ENCODE measurements around the gene KRT73.

Gene KRT73

DNA sequence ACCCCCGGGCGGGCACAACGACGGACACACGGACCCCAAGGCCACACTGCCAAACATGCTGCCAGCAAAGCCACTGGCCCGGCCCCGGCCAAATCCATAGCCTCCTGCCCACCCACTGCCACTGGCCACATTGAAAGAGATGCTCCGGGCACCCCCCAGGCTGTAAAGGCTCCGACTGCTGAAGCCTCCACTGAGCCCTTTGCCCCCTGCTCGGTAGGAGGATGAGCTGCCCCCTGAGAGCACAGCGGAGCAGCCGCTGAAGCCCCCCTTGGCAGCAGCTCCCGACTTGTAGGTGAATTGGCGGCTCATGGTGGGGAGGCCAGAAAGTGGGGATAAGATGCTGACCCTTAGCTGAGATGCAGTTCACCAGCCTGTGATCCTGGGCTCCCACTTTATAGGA lies at the start of gene KRT73:
TSS of gene KRT73 (minus strand) at position 344 of the 400 bp plus-strand sequence. CDS start at position 309, 35 bp downstream.
- DNase-seq: no peak

DNA sequence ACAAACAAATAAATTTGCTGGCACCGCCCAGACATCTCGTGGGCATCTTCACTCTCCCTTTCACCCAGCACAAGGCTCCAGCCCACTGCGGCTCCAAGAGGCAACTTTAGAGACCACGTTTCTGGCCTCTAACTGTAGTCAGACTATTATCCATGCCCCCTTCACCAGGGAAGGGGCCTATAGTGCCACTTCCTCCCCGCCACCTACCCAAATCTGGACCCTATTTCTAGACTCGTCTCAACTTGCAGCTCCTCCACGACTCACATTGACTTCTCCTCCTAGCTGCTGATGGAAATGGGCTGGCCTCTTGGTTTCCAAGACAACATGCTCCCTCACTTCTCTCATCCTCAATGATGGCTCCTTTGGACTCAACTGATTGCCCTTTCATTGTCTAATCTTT lies 49.6 kb upstream of the KRT73 start:
- DNase-seq: no peak

DNA sequence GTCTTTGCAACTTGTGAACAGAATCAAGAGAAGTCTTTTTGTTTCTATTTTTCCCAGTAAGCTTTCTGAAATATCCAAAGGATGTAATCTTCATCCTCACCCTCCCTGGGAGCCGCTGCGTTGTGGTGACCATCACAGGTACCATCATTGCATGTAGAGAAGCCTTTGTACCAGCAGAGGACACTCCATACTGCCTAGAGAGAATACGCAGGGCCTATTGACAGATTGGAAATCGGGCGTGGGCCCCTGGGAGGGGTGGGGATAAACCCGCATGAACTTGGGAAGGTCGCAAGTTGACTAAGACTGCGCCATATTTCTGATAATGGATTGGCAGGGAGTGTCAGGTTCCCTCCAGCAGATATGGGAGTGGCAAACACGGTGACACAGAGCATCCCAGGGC lies 49.1 kb upstream of the KRT73 start:
- DNase-seq: no peak

DNA sequence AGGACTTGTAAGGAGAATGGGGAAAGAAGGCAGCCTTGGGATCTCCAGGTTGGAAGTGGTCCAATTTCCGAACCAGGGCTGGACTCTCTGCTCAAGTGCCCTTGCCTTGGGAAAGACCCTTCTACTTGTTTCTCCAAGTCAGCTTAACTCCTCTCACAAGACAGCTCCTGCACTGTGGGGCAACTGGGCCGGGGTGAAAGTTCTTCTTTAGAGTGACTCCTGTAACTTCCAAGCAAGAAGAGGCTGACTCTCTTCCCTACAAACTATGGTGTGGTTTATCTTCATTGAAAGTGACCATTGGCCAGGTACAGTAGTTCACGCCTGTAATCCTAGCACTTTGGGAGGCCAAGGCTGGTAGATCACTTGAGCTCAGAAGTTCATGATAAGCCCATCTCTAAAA lies 48.1 kb upstream of the KRT73 start:
- no peak for DNase-seq

DNA sequence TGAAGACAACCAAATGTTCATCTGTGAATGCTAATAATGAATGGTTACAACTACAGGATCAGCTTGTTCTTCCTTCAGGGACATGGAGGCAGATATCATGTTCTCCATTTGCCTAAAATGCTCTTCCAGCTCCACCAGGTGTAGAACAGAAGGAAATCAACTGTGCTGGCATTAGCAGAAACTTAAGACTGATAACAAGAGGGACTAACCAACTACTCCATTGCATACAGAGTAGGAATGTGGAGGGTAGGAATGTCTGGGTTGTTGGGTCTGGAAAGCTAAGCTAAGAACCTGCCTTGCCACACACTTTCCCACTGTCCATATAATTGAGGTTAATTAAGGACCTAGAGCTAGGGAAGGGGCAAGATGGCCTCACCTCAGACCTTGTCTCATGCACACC lies 45.1 kb upstream of the KRT73 start:
- DNase-seq: no peak

GRCh38 chr12:52662918-52663229 lies 44.5 kb upstream of the KRT73 start:
- no peak for DNase-seq

GRCh38 chr12:52662093-52662917 lies 43.9 kb upstream of the KRT73 start:
- DNase-seq: no peak

DNA sequence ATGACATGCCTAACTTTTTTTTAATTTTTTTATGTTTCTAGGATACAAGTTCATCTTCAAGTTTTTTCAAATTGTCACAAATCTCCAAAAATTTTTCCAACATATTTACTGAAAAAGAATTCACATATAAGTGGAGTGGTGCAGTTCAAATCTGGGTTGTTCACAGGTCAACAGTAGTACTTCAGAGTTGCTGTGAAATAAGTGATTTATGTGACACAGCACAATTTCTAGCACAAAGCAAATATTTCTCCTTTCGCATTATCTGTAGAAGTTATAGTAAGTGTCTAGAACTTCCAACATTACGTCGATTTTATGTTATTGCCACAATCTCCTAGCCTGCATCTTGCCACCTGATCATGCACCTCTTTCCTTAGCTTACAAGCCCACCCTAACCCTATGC lies 43.3 kb upstream of the KRT73 start:
- no peak for DNase-seq

DNA sequence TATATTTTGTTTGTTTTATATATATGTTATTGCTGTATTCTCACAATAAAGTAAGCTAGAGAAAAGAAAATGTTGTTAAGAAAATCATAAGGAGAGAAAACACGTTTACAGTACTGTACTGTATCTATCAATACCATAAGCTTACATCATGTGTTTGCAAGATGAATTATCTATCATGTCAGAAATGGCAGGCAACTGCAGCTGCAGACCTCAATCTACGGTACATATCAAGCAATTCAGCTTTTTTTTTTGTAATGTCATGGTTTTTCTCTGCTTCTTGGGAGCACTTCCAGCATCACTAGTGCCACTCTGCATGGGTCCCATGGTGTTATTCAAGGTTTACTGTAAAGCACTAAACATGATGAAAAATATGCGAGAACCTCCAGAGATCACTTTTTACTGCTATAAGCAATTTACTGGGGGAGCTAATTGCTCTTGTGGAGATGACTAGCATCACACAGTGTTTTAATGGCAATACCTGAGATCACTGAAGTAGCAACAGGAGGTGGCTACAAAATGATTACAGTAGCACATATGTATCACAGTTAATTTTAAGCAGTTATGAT lies 42.7 kb upstream of the KRT73 start:
- DNase-seq: no peak

DNA sequence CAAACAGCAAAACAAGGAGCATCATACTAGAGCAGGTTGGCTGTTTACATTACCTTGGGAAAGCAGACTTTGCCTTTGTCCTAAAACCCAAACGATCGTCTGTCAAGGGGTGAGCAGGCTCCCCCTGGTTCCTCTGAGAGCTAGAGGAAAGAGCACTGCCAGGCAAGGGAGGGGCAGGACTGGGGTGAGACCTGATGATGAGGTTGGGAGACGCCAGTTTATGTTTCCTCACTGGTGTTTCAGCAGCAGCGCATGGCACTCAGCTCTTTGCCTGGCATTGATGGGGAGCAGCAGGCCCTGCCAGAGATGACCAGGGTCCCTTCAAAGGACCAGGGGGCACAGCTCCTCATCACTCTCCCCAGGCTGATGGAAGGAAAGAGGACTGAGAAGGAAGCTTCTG lies 41.6 kb upstream of the KRT73 start:
- no peak for DNase-seq

DNA sequence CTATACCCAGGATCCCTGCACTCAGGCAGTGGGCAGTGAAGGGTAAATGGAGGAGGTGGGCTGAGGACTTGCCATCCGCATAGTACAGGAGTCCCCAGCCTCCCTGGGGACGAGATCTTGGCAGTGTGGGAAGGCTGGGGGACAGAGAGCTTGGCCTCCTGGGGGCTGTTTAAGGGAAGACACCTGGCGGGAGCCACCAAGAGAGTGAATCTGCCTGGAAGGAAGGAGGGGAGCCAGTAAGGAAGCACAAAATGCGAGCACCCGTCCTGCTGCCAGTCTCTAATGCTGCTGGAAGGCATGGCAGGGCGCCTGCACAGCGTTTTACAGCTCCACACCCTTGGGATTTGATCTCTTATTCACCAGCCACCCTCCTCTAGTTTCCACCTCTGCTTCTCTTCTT lies 41.0 kb upstream of the KRT73 start:
- no peak for DNase-seq

- no peak for DNase-seq
These were observed 39.8 kb upstream of the KRT73 start for GRCh38 chr12:52658196-52658595.

DNA sequence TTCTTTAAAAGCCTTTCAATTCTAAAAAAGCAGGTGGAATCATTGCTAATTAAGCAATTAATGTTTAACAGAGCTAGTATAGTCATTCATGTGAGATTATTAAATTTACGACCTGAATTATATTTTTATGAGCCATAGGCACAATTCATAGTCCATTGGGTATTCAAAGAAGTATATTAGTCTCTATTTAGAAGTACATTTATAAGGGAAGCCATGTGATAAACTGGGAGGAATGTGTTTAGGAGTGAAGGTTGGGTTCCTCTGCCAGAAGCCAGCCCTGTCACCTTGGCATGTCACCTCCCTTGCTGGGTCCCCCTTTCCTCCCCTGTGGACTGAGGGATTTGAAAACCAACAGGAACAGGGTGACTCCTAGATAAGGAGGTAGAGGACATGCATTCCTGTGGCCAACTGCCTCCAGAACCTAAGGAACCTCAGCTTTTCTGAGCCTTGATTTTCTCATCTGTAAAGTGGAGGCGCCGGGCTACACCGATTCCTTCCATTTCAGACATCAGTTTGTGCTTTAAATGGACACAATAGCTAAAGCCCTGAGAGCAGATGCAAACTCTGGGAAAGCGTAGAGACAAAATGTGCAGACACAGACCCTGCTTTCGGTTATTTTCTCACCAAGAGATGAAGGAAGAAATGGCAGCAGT lies 39.0 kb upstream of the KRT73 start:
- no peak for DNase-seq

DNA sequence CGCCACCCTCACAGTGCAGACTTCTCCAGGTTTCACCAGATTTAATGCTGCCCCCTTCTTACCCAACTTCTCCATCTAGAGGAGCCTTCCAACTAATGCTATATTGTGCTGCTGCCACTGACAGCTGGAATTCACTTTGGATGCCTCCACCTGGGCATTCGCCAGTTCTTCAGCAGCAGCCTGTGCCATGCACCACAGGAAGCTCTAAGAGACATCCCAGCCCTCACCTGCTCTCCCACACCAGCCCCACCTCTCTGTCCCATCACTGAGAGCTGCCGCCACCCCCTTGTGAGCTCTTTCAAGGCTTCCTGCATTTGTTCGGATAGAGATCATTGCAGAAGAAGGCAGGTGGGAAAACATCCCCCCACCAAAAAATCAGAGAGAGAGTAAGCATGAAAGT lies 38.3 kb upstream of the KRT73 start:
- DNase-seq: no peak

GRCh38 chr12:52655720-52656124 lies 37.4 kb upstream of the KRT73 start:
- DNase-seq: no peak

DNA sequence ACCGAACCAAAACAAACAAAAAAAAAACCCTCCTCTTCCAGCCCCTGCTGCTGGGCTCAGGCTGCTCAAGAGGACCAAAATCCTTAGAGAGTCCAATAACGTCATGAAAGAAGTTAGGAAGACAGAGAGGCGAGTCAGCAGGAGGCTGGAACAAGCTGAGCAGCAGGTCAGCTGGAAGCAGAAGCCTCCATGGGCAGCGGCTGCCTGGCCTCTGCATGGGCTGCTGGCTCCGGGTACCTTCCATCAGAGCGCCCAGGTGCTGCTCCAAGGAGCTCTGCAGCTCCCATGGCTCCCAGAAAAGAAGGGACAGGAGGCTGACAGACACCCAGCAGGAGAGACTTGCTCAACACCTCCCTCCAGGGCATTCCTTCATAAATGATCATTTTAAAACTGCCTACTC lies 36.9 kb upstream of the KRT73 start:
- no peak for DNase-seq

GRCh38 chr12:52651726-52652261 lies 33.4 kb upstream of the KRT73 start, which contains the start of gene KRT2:
Gene KRT2, minus strand, starts transcription at chr12:52652211. Its CDS starts 69 bp downstream, at chr12:52652142.
- DNase-seq: no peak

- DNase-seq: no peak
These were observed 32.2 kb upstream of the KRT73 start for GRCh38 chr12:52650520-52651081.

DNA sequence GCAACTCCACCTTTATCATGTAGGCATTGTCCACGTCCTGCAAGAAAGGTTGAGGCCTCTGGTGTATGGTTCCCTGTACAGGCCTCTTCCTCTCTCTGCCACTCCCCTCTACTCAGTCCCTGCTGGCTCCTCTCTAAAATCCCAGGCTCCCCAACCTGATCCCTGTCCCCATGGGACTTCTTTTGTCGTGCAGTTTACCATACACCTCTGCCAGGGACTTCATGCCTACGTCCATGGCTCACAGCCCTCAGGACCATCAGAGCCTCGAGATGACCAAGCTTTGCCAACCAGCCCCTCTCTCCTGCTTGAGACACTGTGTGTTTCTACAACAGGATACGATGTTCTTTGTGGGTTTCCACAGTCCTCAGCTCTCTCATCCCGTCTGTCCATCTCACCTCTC lies 30.7 kb upstream of the KRT73 start:
- DNase-seq: no peak

DNA sequence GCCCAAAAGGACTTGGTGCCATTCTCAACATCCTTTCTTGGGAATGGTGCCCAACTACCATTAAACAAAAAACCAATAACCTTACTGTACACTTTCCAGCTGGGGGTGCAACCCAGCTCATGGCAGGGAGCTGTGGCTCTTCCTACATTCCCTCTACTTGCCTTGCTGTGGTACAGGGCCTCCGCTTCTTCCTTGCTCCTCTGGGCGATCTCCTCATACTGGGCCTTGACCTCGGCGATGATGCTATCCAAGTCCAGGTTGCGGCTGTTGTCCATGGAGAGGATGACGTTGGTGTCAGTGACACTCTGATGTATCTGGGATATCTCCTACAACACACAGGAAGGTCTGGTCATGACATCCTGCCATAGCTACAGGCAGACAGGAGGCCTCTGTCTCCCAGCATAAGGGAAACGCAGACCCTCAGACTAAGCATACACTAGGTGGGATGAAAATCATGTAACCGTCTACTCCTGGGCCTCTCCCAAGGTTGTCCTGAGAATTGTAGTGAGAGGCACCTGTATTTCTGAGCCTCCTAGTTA lies 29.7 kb upstream of the KRT73 start:
- no peak for DNase-seq

- no peak for DNase-seq
These were observed 29.2 kb upstream of the KRT73 start for GRCh38 chr12:52647601-52648000.

DNA sequence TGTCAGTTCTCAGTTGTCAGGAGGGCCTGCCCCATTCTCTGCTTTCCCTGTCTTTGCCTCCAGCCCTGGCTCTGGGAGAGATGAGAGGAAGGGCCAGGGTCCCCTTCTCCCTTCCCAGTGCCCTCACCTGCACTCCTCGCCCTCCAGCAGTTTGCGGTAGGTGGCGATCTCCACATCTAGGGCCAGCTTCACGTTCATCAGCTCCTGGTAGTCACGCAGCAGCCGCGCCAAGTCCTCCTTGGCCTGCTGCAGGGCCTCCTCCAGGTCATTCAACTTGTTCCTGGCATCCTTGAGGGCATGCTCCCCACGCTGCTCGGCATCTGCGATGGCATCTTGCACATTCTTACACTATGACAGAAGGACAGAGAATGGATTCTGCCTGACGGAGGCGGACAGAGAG lies 28.3 kb upstream of the KRT73 start:
- no peak for DNase-seq

DNA sequence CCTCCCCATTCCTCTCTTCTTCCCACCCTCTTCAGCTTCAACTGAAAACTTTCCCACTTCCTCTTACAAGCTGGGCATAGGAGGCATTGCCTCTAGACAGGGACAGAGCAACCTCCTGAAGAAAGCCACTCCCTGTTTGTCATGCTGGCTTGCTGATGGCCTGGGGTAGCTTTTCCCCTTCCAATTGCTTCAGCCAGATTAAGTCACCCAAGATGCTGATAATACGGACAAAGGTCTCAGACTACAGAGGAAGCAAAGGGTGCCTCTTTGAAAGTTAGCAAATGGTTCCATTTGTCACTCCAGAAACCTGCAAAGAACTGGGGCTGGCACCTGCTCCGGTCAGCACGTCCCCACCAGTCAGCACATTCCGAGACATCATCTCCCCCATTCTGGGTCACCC lies 27.6 kb upstream of the KRT73 start:
- DNase-seq: no peak
